GM21717 (cell line): ENCODE measurements around the gene MEGF9.

Experiments
- ATAC-seq: cut with Tn5 transposase; IDR thresholded peaks from one replicate; pipeline ENCODE4 v1.9.1; 2021; ENCODE audit warnings: mild to moderate bottlenecking, moderate library complexity; ENCODE audit not compliant: unreplicated experiment

MEGF9 gene

GRCh38 chr9:120627073-120627472, 87.2 kb downstream of the MEGF9 start:
- ATAC-seq: no peak

GRCh38 chr9:120626512-120626911, 87.8 kb downstream of the MEGF9 start:
- ATAC-seq: no peak

- ATAC-seq: no peak
Observed at GRCh38 chr9:120625222-120625621, 89.0 kb downstream of the MEGF9 start.

- ATAC-seq: no peak
Observed at GRCh38 chr9:120622790-120623189, 91.5 kb downstream of the MEGF9 start.

GRCh38 chr9:120621941-120622340, 92.3 kb downstream of the MEGF9 start:
- ATAC-seq: no peak

GRCh38 chr9:120619751-120620655, 94.3 kb downstream of the MEGF9 start:
- ATAC-seq: peak; percentile 55

GRCh38 chr9:120616966-120617935, 97.0 kb downstream of the MEGF9 start:
- ATAC-seq: no peak

GRCh38 chr9:120612218-120612617, 102.1 kb downstream of the MEGF9 start:
- ATAC-seq: no peak

- ATAC-seq: no peak
Observed at GRCh38 chr9:120611690-120612068, 102.6 kb downstream of the MEGF9 start.

GRCh38 chr9:120610975-120611689, 103.1 kb downstream of the MEGF9 start:
- no peak for ATAC-seq

- no peak for ATAC-seq
Observed at GRCh38 chr9:120609636-120610035, 104.6 kb downstream of the MEGF9 start.

GRCh38 chr9:120608421-120608820, 105.8 kb downstream of the MEGF9 start:
- ATAC-seq: no peak

GRCh38 chr9:120603591-120603990, 110.7 kb downstream of the MEGF9 start:
- no peak for ATAC-seq

GRCh38 chr9:120603010-120603409, 111.3 kb downstream of the MEGF9 start:
- ATAC-seq: no peak

- no peak for ATAC-seq
Observed at GRCh38 chr9:120593955-120594277, 120.4 kb downstream of the MEGF9 start.

GRCh38 chr9:120593250-120593954, 120.9 kb downstream of the MEGF9 start:
- ATAC-seq: no peak

- no peak for ATAC-seq
Observed at GRCh38 chr9:120592210-120592609, 122.1 kb downstream of the MEGF9 start.

GRCh38 chr9:120587328-120587727, 126.9 kb downstream of the MEGF9 start:
- ATAC-seq: no peak

GRCh38 chr9:120583958-120584369, 130.3 kb downstream of the MEGF9 start:
- ATAC-seq: peak; percentile 27
